ENCODE measurements around the gene PSMC3IP. TPM values are rescaled to one million over a fixed set of nuclear protein-coding genes. Genes with fewer than 3 reads are reported as not detected.

Gene PSMC3IP
- total RNA-seq, 1 experiment from 2014 or later = 23.3 TPM

GRCh38 chr17:42562388-42563142, 15.0 kb downstream of the PSMC3IP start:
- H3K4me1 Mint-ChIP-seq = peaks cover 19% of the 10 kb centered on the region
- H3K4me3 Mint-ChIP-seq = peak overlapping the region; percentile 88
- H3K27me3 Mint-ChIP-seq (ENCODE audit: low read depth) = no peaks in the 10 kb centered on the region
- POLR2A ChIA-PET = no interaction called here
- CTCF ChIA-PET = interaction anchor here (0.9 to 1.6 kb wide), 3 partner anchors 14 to 119 kb away, joined by 3 to 4 read pairs (median 4); partner anchors contain the start of gene CCR10
- no peak for TF ChIP-seq ZNF121 (CRISPR knock-in tag; IDR thresholded peaks at IDR 0.05)
- TF ChIP-seq NFE2L1 (CRISPR knock-in tag; IDR thresholded peaks at IDR 0.05) = no peak
- TF ChIP-seq, protein P1, sequence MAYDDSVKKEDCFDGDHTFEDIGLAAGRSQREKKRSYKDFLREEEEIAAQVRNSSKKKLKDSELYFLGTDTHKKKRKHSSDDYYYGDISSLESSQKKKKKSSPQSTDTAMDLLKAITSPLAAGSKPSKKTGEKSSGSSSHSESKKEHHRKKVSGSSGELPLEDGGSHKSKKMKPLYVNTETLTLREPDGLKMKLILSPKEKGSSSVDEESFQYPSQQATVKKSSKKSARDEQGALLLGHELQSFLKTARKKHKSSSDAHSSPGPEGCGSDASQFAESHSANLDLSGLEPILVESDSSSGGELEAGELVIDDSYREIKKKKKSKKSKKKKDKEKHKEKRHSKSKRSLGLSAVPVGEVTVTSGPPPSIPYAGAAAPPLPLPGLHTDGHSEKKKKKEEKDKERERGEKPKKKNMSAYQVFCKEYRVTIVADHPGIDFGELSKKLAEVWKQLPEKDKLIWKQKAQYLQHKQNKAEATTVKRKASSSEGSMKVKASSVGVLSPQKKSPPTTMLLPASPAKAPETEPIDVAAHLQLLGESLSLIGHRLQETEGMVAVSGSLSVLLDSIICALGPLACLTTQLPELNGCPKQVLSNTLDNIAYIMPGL (CRISPR knock-in tag; IDR thresholded peaks at IDR 0.05) = 0 out of 2 replicates have a peak, but pooled peaks have one; percentile 17
- no peaks in the 10 kb centered on the region for H3K9me3 Mint-ChIP-seq
- DNase-seq (ENCODE audit: low spot score) (peak; percentile 25), ATAC-seq (peak; percentile 5)
- no peaks in the 10 kb centered on the region; the same call in 1 of the 2 replicates for H3K36me3 Mint-ChIP-seq
- H3K27ac Mint-ChIP-seq = peak overlapping the region; percentile 79

DNA sequence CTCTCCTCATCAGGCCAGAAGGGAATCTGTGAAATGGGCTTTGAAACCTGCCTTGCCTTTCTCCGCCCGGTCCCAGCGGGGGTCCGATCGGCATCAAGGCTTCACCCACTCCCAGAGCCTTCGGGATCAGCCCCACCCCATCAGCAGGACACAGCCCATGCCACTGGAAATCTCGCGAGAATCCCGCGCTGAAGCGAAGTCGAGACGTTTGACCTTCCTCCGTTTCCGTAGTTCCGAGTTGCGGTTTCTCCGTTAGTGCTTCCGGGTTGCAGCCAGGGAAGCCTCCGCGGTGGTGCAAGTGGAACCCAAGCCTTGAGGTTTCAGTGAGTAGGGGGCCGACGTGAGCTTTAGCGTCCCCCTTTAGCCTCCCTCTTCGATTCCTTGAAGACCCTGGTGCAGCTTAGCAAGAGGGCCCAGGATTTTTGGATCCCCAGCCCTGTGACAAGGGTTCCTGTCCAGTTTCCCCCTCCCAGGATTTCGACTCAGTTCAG, 15.6 kb downstream of the PSMC3IP start, which contains the start of gene COASY:
TSS of gene COASY (plus strand) at position 252 of the 491 bp plus-strand sequence. CDS start 475 bp downstream, outside the sequence.
- Mint-ChIP-seq H3K27ac (peak within 1 kb of the TSS; percentile 95), H3K4me1 (peaks cover 21% of the 10 kb centered on the region), H3K36me3 (no peaks in the 10 kb centered on the region; the same call in 1 of the 2 replicates), H3K9me3 (no peaks in the 10 kb centered on the region), H3K4me3 (peak within 1 kb of the TSS; percentile 88), H3K27me3 (ENCODE audit: low read depth) (no peaks in the 10 kb centered on the region)
- CTCF ChIA-PET = interaction anchor here (1.2 kb wide), 1 partner anchor 16 kb away, joined by 3 read pairs; no protein-coding TSS in a partner anchor
- peak; percentile 84 for ATAC-seq
- POLR2A ChIA-PET = no interaction called here
- DNase-seq (ENCODE audit: low spot score) = peak; percentile 96
- no peak for TF ChIP-seq FOXJ3 (CRISPR knock-in tag; IDR thresholded peaks at IDR 0.05; ENCODE audit: borderline replicate concordance)
- TF ChIP-seq MXD4 (CRISPR knock-in tag; IDR thresholded peaks at IDR 0.05; ENCODE audit: borderline replicate concordance) = no peak
- no peak for TF ChIP-seq OVOL2 (CRISPR knock-in tag; IDR thresholded peaks at IDR 0.05; ENCODE audit: borderline replicate concordance)
- no peak for TF ChIP-seq JAZF1 (CRISPR knock-in tag; IDR thresholded peaks at IDR 0.05)
- no peak for TF ChIP-seq E2F4 (CRISPR knock-in tag; IDR thresholded peaks at IDR 0.05; ENCODE audit: borderline replicate concordance, low read depth)
- 0 out of 2 replicates have a peak, but pooled peaks have one; percentile 42 for TF ChIP-seq ESRRA (CRISPR knock-in tag; IDR thresholded peaks at IDR 0.05; ENCODE audit: borderline replicate concordance)
- no peak for TF ChIP-seq TCF7 (CRISPR knock-in tag; IDR thresholded peaks at IDR 0.05; ENCODE audit: low read depth)
- peak; percentile 40; the same call in 1 of the 2 replicates for TF ChIP-seq ARID4B (CRISPR knock-in tag; IDR thresholded peaks at IDR 0.05; ENCODE audit: borderline replicate concordance)
- TF ChIP-seq, protein P2, sequence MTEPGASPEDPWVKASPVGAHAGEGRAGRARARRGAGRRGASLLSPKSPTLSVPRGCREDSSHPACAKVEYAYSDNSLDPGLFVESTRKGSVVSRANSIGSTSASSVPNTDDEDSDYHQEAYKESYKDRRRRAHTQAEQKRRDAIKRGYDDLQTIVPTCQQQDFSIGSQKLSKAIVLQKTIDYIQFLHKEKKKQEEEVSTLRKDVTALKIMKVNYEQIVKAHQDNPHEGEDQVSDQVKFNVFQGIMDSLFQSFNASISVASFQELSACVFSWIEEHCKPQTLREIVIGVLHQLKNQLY (CRISPR knock-in tag; IDR thresholded peaks at IDR 0.05) = no peak
- no peak for TF ChIP-seq NR1H2 (CRISPR knock-in tag; IDR thresholded peaks at IDR 0.05)
- TF ChIP-seq, protein P3, sequence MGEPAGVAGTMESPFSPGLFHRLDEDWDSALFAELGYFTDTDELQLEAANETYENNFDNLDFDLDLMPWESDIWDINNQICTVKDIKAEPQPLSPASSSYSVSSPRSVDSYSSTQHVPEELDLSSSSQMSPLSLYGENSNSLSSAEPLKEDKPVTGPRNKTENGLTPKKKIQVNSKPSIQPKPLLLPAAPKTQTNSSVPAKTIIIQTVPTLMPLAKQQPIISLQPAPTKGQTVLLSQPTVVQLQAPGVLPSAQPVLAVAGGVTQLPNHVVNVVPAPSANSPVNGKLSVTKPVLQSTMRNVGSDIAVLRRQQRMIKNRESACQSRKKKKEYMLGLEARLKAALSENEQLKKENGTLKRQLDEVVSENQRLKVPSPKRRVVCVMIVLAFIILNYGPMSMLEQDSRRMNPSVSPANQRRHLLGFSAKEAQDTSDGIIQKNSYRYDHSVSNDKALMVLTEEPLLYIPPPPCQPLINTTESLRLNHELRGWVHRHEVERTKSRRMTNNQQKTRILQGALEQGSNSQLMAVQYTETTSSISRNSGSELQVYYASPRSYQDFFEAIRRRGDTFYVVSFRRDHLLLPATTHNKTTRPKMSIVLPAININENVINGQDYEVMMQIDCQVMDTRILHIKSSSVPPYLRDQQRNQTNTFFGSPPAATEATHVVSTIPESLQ (CRISPR knock-in tag; IDR thresholded peaks at IDR 0.05) = no peak
- TF ChIP-seq, protein P4, sequence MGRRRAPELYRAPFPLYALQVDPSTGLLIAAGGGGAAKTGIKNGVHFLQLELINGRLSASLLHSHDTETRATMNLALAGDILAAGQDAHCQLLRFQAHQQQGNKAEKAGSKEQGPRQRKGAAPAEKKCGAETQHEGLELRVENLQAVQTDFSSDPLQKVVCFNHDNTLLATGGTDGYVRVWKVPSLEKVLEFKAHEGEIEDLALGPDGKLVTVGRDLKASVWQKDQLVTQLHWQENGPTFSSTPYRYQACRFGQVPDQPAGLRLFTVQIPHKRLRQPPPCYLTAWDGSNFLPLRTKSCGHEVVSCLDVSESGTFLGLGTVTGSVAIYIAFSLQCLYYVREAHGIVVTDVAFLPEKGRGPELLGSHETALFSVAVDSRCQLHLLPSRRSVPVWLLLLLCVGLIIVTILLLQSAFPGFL (CRISPR knock-in tag; IDR thresholded peaks at IDR 0.05; ENCODE audit: borderline replicate concordance) = no peak
- TF ChIP-seq ZNF138 (CRISPR knock-in tag; conservative IDR thresholded peaks at IDR 0.05) = no peak
- TF ChIP-seq GTF2I (CRISPR knock-in tag; conservative IDR thresholded peaks at IDR 0.05) = no peak
- TF ChIP-seq HMGA2 (CRISPR knock-in tag; IDR thresholded peaks at IDR 0.05) = no peak
- TF ChIP-seq AR (CRISPR knock-in tag; IDR thresholded peaks at IDR 0.05) = no peak

Measured in WTC11 (cell line).